GM23248 (cell line): ENCODE measurements around the gene ANKS3.

Experiments
- EZH2 ChIP-seq: fragments of 200-600 bp; sonication (generic); IDR thresholded peaks from 2 replicates; pipeline ENCODE4 v1.6.1; 2018; ENCODE audit warnings: antibody characterized with exemption, mild to moderate bottlenecking; ENCODE audit not compliant: insufficient read depth, poor library complexity, severe bottlenecking
- EZH2phosphoT487 ChIP-seq: fragments of 200-600 bp; sonication (generic); IDR thresholded peaks from 2 replicates; pipeline ENCODE4 v1.6.1; 2018; ENCODE audit warnings: antibody characterized with exemption, moderate library complexity, mild to moderate bottlenecking, low read depth; ENCODE audit not compliant: insufficient read depth

- no peak for TF ChIP-seq EZH2
- no peak for TF ChIP-seq EZH2phosphoT487
Measured at GRCh38 chr16:4687416-4687815, 46.7 kb downstream of the ANKS3 start.
